Endothelial cell of umbilical vein (primary cell): ENCODE data around the gene CCNK. TPM values are rescaled to one million over a fixed set of nuclear protein-coding genes. Genes with fewer than 3 reads are reported as not detected.

Experiments used
- BruUV-seq: library from RNA; stranded (reverse); fragments of 400-500 nt; replicated peaks from 2 replicates; lab custom pipeline; 2021; lab: Mats Ljungman, UMichigan
- CTCF ChIA-PET: fragments of 300-600, 350-600 bp; sonication (Branson Sonifier 250); formaldehyde crosslinking; loops from one replicate; lab custom pipeline; 2021; ENCODE audit warnings: antibody characterized with exemption, inconsistent platforms; lab: Charles Lee
- POLR2A ChIA-PET: fragments of 300-600, 350-600 bp; sonication (Branson Sonifier 250); formaldehyde crosslinking; loops from one replicate; lab custom pipeline; 2021; ENCODE audit warnings: antibody characterized with exemption, inconsistent platforms; lab: Charles Lee
- DNase-seq: peaks from one replicate; pipeline ENCODE4 v3.0.0-alpha.2; 2011; ENCODE audit warnings: low read depth, low spot score
- FAIRE-seq: peaks from 2 replicates; lab custom pipeline; 2011; peaks lifted over from hg19 to GRCh38; lab: Jason Lieb, UNC
- H2AFZ ChIP-seq: 2 replicates; pipeline ENCODE4 v1.6.0; 2012; ENCODE audit warnings: low read depth, low read length, control low read depth, inconsistent platforms
- H3K27ac ChIP-seq: 2 replicates; pipeline ENCODE4 v1.5.1; 2011; ENCODE audit warnings: low read depth, mild to moderate bottlenecking, control low read depth, low read length, moderate library complexity; ENCODE audit not compliant: insufficient read depth
- H3K27me3 ChIP-seq, 2 experiments: 2 replicates each; pipeline versions ENCODE4 v1.6.0 to v1.6.1; 2011; ENCODE audit warnings: low read length in 2 of 2, mixed read lengths in 1 of 2; ENCODE audit not compliant: control insufficient read depth in 2 of 2, insufficient read depth in 2 of 2
- H3K36me3 ChIP-seq, 2 experiments: 2 replicates in 1 of 2; 3 replicates in 1 of 2; pipeline ENCODE4 v1.5.1; 2011; ENCODE audit warnings: low read length in 2 of 2, mild to moderate bottlenecking in 1 of 2, moderate library complexity in 1 of 2; ENCODE audit not compliant: control insufficient read depth in 2 of 2, insufficient read depth in 2 of 2; ENCODE audit errors: extremely low read depth in 1 of 2
- H3K4me1 ChIP-seq: 3 replicates; pipeline ENCODE4 v1.5.1; 2011; ENCODE audit warnings: mild to moderate bottlenecking, low read length; ENCODE audit not compliant: control insufficient read depth, insufficient read depth; ENCODE audit errors: extremely low read depth
- H3K4me2 ChIP-seq: 2 replicates; pipeline ENCODE4 v1.6.1; 2011; ENCODE audit warnings: low read length, control low read depth, mixed read lengths; ENCODE audit not compliant: insufficient read depth
- H3K4me3 ChIP-seq, 3 experiments: fragments of 200-600 bp in 1 of 3; sonication (generic), shearing (Covaris generic) in 1 of 3; replicated peaks in 1 of 3; 2 replicates each; pipeline ENCODE4 v1.5.1; 2011 to 2016; ENCODE audit warnings: control low read depth in 3 of 3, low read length in 3 of 3, mild to moderate bottlenecking in 2 of 3, inconsistent platforms in 1 of 3, low read depth in 1 of 3, moderate library complexity in 1 of 3; ENCODE audit not compliant: insufficient read depth in 1 of 3
- H3K79me2 ChIP-seq: 2 replicates; pipeline ENCODE4 v1.6.0; 2012; ENCODE audit warnings: low read length, inconsistent platforms; ENCODE audit not compliant: control insufficient read depth, insufficient read depth
- H3K9ac ChIP-seq: replicated peaks from 2 replicates; pipeline ENCODE3; 2011; ENCODE audit warnings: low read length, control low read depth; ENCODE audit not compliant: insufficient read depth; ENCODE audit errors: extremely low read depth
- H3K9me1 ChIP-seq: replicated peaks from 3 replicates; pipeline ENCODE4 v1.6.0; 2011; ENCODE audit warnings: mild to moderate bottlenecking, low read length; ENCODE audit not compliant: control insufficient read depth, insufficient read depth; ENCODE audit errors: extremely low read depth
- H3K9me3 ChIP-seq: replicated peaks from 2 replicates; pipeline ENCODE4 v1.5.1; 2012; ENCODE audit warnings: low read length, inconsistent platforms; ENCODE audit not compliant: control insufficient read depth, insufficient read depth
- H4K20me1 ChIP-seq: replicated peaks from 2 replicates; pipeline ENCODE3; 2011; ENCODE audit warnings: mild to moderate bottlenecking, low read length; ENCODE audit not compliant: control insufficient read depth, insufficient read depth; ENCODE audit errors: extremely low read depth
- EZH2 ChIP-seq: IDR thresholded peaks from 2 replicates; pipeline ENCODE4 v1.6.1; 2012; ENCODE audit warnings: borderline replicate concordance, low read depth, mild to moderate bottlenecking, moderate library complexity, low read length, inconsistent platforms; ENCODE audit not compliant: severe bottlenecking
- FOS ChIP-seq: IDR thresholded peaks from 2 replicates; pipeline ENCODE4 v1.6.1; 2011; ENCODE audit warnings: mild to moderate bottlenecking, low read length, moderate library complexity, borderline replicate concordance; ENCODE audit not compliant: insufficient read depth
- GATA2 ChIP-seq: IDR thresholded peaks from 2 replicates; pipeline ENCODE4 v1.7.0; 2011; ENCODE audit warnings: low read depth, mild to moderate bottlenecking, moderate library complexity, mixed read lengths, low read length; ENCODE audit not compliant: insufficient read length, insufficient read depth
- JUN ChIP-seq: IDR thresholded peaks from 2 replicates; pipeline ENCODE4 v1.6.1; 2011; ENCODE audit warnings: borderline replicate concordance, low read depth; ENCODE audit not compliant: insufficient read length, insufficient read depth
- MYC ChIP-seq: IDR thresholded peaks from one replicate; pipeline ENCODE4 v1.6.1; 2011; ENCODE audit warnings: mild to moderate bottlenecking, low read depth, low read length
- POLR2A ChIP-seq: IDR thresholded peaks from 2 replicates; pipeline ENCODE4 v1.6.1; 2012; ENCODE audit warnings: low read depth, mild to moderate bottlenecking, control low read depth, low read length
- POLR2AphosphoS5 ChIP-seq: IDR thresholded peaks from 2 replicates; pipeline ENCODE4 v1.6.1; 2012; ENCODE audit warnings: low read depth, mild to moderate bottlenecking, control low read depth, low read length, moderate library complexity; ENCODE audit not compliant: insufficient read depth
- dilution Hi-C: fragments of 300-500 bp; cut with MboI; formaldehyde crosslinking; loops from one replicate; pipeline ENCODE4 v1.15.0; 2019; ENCODE audit warnings: low sequenced_read_pairs; ENCODE audit not compliant: extremely low pct_ligation_motif_present
- intact Hi-C: fragments of 100-400 bp; cut with micrococcal nuclease; formaldehyde crosslinking; loops from one replicate; pipeline ENCODE4 v1.10.0; 2022
- polyA plus RNA-seq, 4 experiments: library from polyadenylated mRNA; depleted of rRNA in 3 of 4; stranded (reverse) in 3 of 4; unstranded in 1 of 4; fragments of >200 nt; gene quantifications; 2 replicates each; pipeline versions ENCODE4 v1.2.1 to v1.2.3, GENCODE V29; 2011 to 2012; ENCODE audit warnings: missing spikeins in 1 of 4
- total RNA-seq: library from RNA; stranded (reverse); gene quantifications from 2 replicates; pipeline ENCODE4 v1.2.3, GENCODE V29; 2021
- TF ChIP-seq, protein P1 (sequence below), 2 donors: IDR thresholded peaks; 1 replicate in 1 of 2; 2 replicates in 1 of 2; pipeline ENCODE4 v1.5.1; 2011; ENCODE audit warnings: low read length in 2 of 2, mild to moderate bottlenecking in 2 of 2, moderate library complexity in 2 of 2, control low read depth in 1 of 2, inconsistent platforms in 1 of 2, low read depth in 1 of 2; ENCODE audit not compliant: insufficient read depth in 1 of 2; ENCODE audit errors: extremely low read depth in 1 of 2
- TF ChIP-seq, protein P2 (sequence below): IDR thresholded peaks from 2 replicates; pipeline ENCODE4 v1.6.1; 2011; ENCODE audit not compliant: insufficient read depth, insufficient read length

CCNK gene
- total and polyA plus RNA-seq, 2 donors (not counting 3 experiments of a cell fraction or from before 2014, with no cell fraction given): 11.9 to 59.3 TPM

DNA sequence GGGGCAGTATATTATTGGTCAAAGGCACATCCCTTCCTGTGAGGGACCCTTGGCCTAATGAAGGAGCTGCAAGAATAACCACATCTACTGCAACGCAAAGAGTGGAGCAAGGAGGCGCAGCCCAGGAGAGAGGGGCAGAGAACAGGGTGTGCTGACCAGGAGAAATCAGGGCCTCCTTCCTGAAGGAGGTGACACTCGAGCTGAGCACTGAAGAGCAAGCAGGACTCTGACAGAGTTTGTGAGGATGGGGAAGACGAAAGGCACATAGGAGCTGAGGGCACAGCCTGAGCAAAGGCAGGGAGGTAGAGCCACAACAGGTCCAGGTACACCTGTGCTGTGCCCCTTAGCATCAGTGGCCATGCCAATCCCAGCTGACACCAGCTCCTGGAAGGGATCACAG, 62.2 kb downstream of the CCNK start:
- no peaks in the 10 kb centered on the region for H3K36me3 ChIP-seq
- TF ChIP-seq JUN (no peak), POLR2A (no peak)
- dilution Hi-C loops (no loop called here), intact Hi-C loops (no loop called here)
- ChIA-PET CTCF (interaction anchor here (0.8 to 1.4 kb wide), 5 partner anchors 10 to 66 kb away, joined by 3 to 4 read pairs (median 3); no protein-coding TSS in a partner anchor), POLR2A (no interaction called here)
- no peak overlapping the region for H3K9ac ChIP-seq
- H3K27ac ChIP-seq: no peak overlapping the region
- H3K79me2 ChIP-seq: no peaks in the 10 kb centered on the region
- no peaks in the 10 kb centered on the region for H4K20me1 ChIP-seq
- H3K27me3 ChIP-seq: no peaks in the 10 kb centered on the region
- no peak overlapping the region for H3K4me3 ChIP-seq
- DNase-seq (no peak), FAIRE-seq (no peak)
- no peaks in the 10 kb centered on the region for H3K9me1 ChIP-seq
- no peak overlapping the region for H3K4me2 ChIP-seq
- H3K4me1 ChIP-seq: peaks cover 2% of the 10 kb centered on the region
- no peak overlapping the region for H2AFZ ChIP-seq
- no peaks in the 10 kb centered on the region for H3K9me3 ChIP-seq
- no TSS peak for BruUV-seq

DNA sequence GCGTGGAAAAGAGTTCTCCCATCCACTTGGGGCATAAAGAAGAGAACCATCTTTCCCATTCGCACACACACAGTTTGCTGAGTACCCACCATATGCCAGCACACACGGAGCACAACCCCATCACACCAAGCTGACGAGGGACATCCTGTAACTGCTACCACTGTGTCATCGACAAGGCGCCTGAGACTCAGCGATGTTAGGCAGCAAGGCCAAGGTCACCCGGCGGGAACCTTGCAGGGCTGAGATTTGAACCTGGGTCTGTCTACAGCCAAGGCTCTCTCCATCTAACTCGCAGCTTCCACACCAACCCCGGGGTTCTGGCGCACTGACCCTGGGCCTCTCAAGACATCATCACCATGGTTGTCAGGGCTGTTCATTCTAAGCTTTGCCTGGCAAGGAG, 62.8 kb downstream of the CCNK start:
- dilution Hi-C loops (no loop called here), intact Hi-C loops (no loop called here)
- H3K27me3 ChIP-seq: no peaks in the 10 kb centered on the region
- H4K20me1 ChIP-seq: no peaks in the 10 kb centered on the region
- H3K4me1 ChIP-seq: peaks cover 2% of the 10 kb centered on the region
- no peaks in the 10 kb centered on the region for H3K79me2 ChIP-seq
- H2AFZ ChIP-seq: no peak overlapping the region
- TF ChIP-seq MYC (no peak), FOS (no peak), JUN (no peak), POLR2A (no peak), POLR2AphosphoS5 (no peak), EZH2 (no peak), GATA2 (no peak)
- TF ChIP-seq, protein P1, sequence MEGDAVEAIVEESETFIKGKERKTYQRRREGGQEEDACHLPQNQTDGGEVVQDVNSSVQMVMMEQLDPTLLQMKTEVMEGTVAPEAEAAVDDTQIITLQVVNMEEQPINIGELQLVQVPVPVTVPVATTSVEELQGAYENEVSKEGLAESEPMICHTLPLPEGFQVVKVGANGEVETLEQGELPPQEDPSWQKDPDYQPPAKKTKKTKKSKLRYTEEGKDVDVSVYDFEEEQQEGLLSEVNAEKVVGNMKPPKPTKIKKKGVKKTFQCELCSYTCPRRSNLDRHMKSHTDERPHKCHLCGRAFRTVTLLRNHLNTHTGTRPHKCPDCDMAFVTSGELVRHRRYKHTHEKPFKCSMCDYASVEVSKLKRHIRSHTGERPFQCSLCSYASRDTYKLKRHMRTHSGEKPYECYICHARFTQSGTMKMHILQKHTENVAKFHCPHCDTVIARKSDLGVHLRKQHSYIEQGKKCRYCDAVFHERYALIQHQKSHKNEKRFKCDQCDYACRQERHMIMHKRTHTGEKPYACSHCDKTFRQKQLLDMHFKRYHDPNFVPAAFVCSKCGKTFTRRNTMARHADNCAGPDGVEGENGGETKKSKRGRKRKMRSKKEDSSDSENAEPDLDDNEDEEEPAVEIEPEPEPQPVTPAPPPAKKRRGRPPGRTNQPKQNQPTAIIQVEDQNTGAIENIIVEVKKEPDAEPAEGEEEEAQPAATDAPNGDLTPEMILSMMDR (IDR thresholded peaks at IDR 0.05; ENCODE audit: extremely low read depth in 1 of 2, insufficient read depth in 1 of 2, low read depth in 1 of 2, low read length in 2 of 2): no peak
- TF ChIP-seq, protein P2, sequence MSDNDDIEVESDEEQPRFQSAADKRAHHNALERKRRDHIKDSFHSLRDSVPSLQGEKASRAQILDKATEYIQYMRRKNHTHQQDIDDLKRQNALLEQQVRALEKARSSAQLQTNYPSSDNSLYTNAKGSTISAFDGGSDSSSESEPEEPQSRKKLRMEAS: no peak
- H3K36me3 ChIP-seq: no peaks in the 10 kb centered on the region
- DNase-seq (no peak), FAIRE-seq (no peak)
- H3K9ac ChIP-seq: no peak overlapping the region
- H3K9me1 ChIP-seq: no peaks in the 10 kb centered on the region
- H3K4me3 ChIP-seq: no peak overlapping the region
- no peaks in the 10 kb centered on the region for H3K9me3 ChIP-seq
- BruUV-seq: no TSS peak
- H3K4me2 ChIP-seq: no peak overlapping the region
- POLR2A ChIA-PET: no interaction called here
- H3K27ac ChIP-seq: no peak overlapping the region
- CTCF ChIA-PET: interaction anchor here (1.3 to 1.4 kb wide), 2 partner anchors 11 to 19 kb away, joined by 3 to 4 read pairs; no protein-coding TSS in a partner anchor
